Embryonic facial prominence (tissue), 1 donor: ENCODE measurements around the gene HDAC4.

Experiments used
- DNase-seq: peaks from one replicate; pipeline ENCODE4 v3.0.0-alpha.2; 2016; ENCODE audit errors: extremely low spot score

The HDAC4 gene

DNA sequence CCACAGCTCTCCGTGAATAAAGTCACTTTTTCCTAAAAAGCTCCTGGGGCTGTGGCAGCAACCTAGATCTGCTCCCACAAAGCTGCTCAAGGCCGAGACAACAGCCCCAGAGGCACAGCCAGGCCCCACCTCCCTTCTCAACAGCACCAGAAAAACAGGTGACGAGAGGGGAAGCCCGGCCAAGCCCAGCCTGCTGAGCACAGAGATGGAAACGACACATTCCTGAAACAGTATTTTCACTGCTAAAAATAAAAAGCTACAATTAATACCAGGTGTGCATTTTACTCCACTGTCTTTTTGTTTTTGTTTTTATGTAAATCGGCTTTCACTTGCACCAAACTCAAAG, 199.3 kb downstream of the HDAC4 start:
- DNase-seq, result peak; percentile 39

DNA sequence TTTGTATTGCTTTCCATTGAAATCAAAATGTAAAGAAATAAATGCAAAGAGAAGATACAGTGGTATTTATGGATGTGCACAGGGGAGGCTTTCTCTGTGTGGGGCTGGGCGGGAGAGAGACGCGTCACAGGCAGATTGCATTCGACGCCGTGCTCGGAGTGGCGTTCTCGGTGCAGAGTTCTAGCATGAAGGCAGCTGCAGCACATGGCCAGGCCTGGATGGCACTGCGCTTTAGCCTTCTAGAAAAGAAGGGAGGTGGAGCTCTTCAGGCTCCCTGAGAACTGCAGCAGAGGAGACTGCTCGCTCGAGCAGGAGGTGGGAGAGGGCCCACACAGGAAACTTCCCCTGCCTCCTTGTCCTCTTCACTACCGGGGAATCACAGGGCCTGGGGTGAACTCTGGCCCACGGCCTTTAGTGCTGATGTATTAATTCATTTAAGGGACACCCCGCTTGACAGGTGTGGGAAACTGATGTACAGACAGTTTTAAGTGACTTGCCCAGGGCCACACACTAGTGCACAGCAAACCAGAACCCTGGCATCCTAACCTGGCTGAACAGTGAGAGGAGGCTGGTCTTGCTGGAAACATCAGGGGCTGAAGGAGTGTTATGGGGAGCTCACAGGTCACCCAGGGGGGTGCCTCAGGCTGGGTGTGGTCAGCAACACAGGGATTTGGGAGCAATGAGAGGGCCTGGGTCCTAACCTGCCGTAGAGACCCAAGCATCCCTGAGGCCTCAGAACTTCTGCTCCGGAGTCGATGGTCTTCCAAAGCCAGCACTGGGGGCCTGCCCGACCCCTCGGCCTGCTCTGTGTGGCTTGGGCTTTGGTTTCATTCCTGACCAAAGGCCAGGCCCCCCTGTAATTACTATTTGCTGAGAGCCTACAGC, 199.9 kb downstream of the HDAC4 start:
- DNase-seq, result no peak

DNA sequence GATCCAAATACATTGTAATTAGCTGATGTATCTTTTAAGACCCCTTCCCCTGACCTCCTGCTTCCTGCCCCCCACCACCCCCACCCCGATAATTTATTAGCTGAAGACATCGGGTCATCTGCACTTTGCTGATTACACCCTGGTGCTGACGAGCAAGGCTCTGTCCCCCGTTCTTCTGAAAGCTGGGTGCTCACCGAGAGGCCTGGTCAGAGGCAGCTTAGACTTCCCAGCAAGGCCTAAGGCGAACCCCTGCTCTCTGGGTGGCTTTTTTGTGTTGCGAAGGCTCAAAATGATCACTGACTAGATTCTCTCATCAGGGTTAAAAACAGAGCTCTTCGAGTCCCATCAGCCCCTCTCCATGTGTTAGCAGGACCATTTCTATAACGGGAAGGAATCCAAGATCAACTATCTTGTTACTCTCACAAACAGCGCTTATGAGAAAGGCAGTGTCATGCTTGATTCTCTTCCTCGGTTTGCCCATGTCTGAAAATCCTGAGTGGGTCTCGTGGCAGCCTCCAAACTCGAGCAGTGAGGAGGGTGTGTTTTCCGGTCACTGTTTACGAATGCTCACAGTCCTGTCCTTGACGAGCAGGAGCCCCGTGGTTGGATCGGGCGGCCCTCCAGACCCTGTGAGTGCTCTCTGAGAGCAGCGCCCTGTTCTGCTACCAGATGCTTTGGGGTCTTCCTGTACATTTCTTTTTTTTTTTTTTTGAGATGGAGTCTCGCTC, 201.6 kb downstream of the HDAC4 start:
- DNase-seq, result no peak

- DNase-seq, result no peak
These were observed 202.6 kb downstream of the HDAC4 start for GRCh38 chr2:239198221-239198620.

DNA sequence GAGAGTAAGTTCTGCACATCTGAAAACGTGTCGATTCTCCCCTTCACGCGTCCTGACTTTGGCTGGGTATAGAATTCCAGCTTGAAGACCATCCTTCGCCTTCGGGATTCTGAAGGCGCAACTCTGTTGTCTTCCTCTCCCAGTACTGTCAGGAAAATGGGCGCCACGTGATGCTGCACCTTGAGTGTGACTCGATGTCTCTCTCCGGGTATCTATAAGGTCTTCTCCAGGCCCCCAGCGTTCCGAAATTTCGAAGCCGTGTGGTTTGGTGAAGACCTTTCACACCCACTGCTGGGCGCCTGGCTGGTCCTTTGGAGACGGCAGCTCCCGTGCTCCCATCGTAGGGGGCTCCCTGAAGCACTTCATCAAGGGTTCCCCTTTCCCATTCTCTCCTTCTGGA, 203.7 kb downstream of the HDAC4 start:
- no peak for DNase-seq

DNA sequence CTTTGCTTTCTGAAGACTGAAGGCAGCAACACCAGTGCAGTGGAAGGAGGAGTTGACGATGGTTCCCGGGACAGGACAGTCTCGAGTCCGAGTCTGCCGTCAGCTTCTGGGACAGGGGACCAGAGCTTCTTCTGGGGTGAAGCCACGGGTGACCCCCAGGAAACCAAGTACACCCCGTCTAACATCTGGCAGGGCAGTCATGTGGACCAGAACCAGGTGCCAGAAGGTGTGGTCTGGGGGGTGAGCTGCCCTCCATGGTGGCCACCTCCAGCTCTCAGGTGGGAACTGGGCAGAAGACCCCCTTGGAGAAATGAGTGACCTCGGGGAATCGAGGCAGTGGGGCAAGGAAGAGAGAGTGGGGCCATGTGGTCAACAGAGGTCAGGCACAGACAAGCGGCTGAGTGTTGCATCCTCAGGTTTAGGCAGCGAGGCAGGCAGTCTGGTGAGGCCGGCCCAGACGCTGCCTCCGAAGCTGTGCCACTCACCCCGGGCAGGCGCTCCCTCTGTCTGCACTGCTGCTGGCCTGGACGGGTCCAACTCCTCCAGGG, 204.3 kb downstream of the HDAC4 start:
- no peak for DNase-seq

DNA sequence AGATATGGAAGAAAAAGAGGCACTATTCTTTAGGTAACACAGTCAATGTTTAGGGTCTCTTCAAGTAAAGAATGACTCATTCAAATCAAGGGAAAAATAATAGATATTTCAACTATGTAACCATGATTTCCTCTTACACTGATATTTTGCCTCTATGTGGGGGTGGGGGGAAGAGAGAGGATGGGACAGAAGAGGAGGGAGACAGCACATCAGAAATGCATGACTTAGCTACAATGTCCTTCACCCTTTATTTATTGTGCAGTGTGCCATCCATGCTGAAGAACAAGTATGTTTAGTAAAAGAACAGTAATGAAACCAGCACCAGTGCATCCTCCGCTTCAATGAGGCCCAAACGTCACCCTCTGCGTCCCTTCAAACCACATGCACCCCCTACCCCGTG, 204.8 kb downstream of the HDAC4 start:
- no peak for DNase-seq

DNA sequence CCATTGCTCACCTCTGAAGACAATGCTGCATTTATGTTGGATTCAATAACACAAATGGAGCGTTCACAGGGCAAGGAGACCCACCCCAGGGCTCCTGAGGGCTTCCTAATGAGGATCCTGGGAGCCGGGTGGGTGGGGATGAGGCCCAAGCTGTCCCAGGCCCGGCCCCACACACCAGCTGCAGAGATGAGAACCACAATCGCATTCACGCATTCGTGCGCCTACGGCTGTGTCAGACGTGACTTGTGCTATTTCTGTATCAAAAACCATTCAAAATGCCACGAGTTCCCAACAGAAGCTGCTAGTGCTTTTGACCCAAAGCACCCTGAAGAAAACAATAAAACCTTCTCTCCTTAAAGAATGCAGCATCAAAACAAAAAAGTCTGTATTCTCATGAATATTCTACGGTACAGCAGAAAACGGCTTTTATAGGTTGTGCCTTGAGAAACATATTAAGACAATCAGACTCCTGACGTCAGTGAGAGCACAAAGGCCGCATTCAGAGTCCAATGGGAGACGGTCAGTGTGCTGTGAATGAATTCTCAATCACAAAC, 205.4 kb downstream of the HDAC4 start:
- DNase-seq, result no peak

DNA sequence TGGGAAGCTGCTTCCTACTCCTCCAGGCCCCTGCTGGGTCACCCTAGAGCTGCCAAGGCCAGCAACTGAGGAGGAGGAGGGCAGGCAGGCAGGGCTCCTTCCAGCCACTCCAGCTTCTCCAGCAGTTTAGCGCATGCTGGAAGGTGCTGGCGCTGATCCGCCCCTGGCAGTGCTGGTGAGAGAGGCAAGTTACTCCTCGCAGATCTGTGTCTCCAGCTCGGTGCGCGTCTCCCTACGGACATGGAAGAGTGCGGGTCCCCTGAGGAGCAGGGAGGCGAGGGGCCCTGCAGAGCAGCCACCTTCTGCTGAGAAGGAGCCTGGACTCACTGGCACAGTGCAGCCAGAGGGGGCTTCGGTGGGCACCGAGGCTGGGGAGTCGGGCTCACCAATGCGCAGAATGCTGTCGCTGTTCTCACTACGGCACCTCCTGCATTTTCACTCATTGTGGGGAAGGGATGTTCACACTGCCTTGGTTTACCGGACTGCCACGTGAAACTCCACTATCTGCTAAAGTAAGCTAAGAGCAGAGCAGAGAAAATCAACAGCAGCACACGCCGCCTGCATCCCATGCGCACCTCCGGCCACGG, 206.0 kb downstream of the HDAC4 start:
- no peak for DNase-seq

DNA sequence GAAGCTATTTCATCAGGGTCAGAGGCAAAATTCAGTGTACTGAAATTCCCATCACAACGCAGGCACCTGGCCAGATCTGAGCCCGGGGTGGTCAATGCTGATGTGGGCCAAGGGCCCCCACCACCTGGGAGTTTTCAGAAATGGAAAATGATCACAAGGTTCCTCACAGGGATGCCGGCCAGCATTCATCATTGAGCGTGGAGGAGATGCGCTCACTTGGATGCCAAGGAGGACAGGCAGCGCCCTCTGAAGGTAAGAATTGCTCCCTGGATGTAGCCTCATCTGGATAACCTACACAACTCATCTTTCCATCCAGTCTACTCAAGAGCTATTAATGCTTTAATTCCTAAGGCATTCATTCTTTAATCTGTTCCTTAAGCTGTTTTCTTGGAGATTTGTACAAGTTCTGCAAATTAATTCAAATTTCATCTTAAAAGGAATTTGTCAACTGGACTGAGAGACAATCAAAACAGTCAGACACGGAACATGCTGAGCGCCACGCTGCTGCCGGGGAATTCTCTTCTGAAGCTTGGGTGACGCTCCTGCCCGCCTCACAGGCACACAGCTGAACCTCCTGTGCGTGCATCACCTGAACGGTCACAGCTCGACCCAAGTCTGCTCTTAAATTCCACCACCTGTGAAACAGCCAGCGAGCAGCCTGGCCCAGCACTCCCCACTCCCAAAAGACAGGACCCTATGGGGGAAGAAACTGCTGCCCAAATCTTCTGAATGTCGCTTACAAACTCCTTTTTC, 206.7 kb downstream of the HDAC4 start:
- no peak for DNase-seq

GRCh38 chr2:239193401-239193811, 207.4 kb downstream of the HDAC4 start:
- DNase-seq, result no peak

GRCh38 chr2:239192975-239193374, 207.8 kb downstream of the HDAC4 start:
- DNase-seq, result no peak

- DNase-seq, result no peak
These were observed 208.4 kb downstream of the HDAC4 start for GRCh38 chr2:239192456-239192855.

DNA sequence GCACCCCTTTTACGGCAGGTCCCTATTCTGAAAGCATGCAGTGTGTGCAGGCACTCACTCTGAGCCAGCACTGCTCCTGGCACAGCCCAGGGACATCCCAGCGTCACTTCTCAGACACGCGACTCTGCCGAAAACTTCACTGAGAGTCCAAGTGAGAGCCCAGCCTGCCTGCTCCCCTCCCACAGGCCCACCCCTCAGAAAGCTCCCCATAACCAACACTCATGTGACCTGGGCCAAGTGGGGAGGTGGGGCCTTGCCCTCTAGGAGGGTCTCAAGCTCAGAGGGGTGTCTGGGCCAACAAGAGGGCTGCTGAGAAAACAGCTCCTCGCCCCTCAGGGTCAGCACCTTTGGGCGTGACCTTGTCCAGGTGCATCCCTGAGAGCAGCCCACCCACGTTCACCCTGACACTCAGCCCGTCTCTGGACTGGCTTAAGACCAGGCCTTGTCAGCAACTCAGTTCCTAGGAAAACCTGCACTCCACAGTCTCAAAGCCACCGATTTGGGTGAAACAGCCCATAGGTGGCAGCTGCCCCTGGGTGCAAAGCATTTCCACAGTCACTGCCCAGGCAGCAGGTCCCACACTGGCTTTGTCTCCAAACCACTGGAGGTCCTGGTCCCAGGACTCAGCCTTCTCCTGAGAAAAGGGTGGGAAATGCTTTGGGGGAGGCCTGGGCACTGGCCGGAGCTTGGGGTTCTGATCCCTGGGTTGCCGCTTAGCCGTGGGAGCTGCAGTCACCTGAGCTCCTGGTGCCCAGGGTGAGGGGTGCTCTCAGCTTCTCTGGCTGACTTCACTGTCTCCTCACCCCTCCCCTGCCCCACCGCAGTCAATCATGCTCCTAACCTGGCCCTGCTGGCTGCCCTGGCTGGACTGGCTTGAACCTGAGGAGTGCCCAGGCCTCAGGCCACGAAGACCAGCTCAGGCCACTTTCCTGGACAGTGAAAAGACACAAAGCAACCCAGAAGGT, 209.6 kb downstream of the HDAC4 start:
- no peak for DNase-seq

DNA sequence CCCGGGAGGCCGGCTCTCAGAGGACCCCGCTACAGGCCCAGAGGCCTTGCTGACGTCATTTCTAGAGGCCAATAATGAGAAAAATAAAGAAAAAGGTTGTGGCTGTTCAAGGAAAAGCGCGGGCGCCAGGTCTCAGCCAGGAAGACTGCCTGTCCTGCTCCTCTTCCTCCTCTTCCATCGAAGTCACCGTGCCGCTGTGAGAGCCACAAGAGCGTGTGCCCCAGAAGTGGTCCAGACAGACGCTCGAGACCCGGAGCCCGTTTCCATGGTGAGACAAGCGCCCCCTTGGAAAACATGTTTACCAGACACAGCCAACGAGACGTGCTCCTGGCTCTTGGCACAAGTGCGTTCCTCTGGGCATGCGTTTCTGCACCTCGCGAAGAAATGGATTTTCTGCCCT, 210.5 kb downstream of the HDAC4 start:
- DNase-seq, result no peak

- DNase-seq, result no peak
These were observed 211.1 kb downstream of the HDAC4 start for GRCh38 chr2:239189711-239190131.

DNA sequence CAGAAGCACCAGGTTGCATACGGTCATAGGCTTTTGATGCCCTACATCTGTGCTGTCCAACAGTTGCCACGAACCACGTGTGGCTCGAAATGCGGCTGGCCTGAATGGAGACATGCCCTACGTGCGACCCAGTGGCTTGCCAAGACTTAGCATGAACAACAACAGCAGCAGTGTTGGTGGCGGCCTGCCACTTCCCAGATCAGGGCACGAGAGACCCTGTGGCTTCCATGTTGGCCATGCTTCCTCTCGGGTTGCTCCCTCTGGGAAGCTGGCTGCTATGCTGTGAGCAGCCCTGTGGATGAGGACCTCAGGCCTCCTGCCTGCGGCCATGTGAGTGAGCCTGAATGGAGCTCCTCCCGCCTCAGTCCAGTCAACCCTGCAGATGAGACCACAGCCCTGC, 212.3 kb downstream of the HDAC4 start:
- DNase-seq, result no peak

DNA sequence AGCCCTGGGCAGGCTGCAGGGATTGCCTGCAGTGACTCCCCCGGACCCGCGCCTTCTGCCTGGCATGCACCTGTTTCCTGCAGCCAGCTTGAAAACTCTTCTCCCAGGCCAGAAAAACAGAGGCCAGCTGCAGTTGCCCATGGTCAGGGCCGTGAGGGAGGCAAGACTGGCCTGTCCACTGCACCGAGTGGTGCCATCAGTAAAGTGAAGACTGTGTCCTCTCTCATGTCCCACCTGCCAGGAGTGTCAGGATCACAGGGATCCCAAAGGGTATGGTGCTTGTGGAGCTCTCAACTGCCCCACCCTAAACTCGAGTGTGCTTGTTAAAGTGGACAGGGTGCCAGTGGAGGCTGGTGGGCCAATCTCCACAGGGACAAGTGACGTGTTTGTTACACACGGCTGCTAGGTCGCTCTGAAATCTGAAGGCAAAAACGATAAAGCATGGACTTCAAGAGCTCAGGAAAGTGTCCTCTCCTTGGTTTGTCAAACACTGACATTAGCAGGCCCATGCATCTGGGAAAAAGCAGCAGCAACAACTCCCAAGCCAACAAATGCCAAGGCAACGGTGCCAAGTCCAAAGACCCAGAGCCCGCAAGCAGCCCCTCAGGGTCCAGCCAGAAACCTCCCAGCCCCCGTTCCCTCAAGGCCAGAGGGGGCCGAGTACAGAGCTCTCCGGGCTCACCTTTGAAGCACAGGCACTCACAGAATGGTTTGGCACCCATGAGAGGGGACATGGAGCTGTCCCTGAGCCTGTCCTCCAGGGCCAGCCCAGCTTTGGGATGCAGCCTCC, 213.2 kb downstream of the HDAC4 start:
- no peak for DNase-seq

DNA sequence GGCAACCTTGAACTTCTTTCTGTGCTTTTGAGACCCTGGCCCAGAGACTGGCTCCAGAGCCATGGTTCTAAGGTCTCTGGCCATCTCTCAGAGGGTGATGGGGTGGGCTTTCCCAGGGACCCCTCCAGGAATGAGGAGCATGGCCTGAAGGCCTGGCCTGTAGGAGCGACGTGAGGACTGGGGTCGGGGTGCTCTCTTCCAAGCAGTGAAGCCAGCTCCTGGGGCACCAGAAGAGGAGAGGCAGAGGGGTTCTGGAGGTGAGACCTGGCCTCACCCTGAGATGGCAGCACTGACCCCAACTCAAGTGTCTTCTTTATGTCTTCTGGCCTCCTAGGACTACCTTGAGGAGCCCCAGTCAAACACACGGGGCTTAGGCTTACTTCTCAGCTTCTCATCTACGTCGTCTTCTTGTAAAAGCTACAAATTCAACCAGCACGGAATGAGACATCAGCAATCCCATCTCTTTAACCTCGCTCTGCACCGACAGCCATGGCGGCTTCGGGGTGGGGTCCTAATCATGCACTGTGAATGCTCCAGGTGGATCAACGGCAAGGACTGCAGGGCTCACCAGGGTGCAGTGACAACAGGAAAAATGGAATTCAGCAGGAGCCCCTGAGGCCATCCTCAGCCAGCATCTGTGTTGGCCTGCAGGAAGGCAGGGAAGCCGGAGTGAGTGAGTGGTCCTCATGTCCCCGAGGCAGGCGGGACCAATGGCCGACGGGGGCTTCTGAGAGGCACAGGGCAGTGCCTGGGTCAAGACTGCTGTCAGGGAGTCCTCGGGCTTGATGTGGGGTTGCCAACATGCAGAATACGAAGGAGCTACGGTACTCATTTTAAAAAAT, 214.1 kb downstream of the HDAC4 start:
- no peak for DNase-seq
